PC-9 (cell line): ENCODE results near the gene FBXO7. TPM values are rescaled to one million over a fixed set of nuclear protein-coding genes. Genes with fewer than 3 reads are reported as not detected.

Source experiments
- BruUV-seq: library from RNA; stranded (reverse); fragments of 400-500 nt; replicated peaks from 2 replicates; lab custom pipeline; 2021; lab: Mats Ljungman, UMichigan
- CTCF ChIA-PET: fragments of 300-600 bp; sonication (Branson Sonifier 250); formaldehyde crosslinking; loops from one replicate; lab custom pipeline; 2022; ENCODE audit warnings: antibody characterized with exemption; lab: Charles Lee
- POLR2A ChIA-PET: fragments of 300-600 bp; sonication (Branson Sonifier 250); formaldehyde crosslinking; loops from one replicate; lab custom pipeline; 2022; ENCODE audit warnings: antibody characterized with exemption; ENCODE audit not compliant: unreplicated experiment; lab: Charles Lee
- DNase-seq, 2 experiments: peaks; one replicate each; pipeline versions ENCODE4 v3.0.0 to v3.0.0-alpha.2; 2015 to 2022; ENCODE audit warnings: mixed read lengths in 1 of 2
- H2AFZ ChIP-seq: fragments of 200-600 bp; sonication (generic); 2 replicates; pipeline ENCODE4 v1.8.1; 2017; ENCODE audit warnings: antibody characterized with exemption
- H3F3A ChIP-seq: fragments of 200-600 bp; sonication (generic); 2 replicates; pipeline ENCODE4 v1.8.1; 2017; ENCODE audit warnings: antibody characterized with exemption, mild to moderate bottlenecking, low read depth; ENCODE audit not compliant: insufficient read depth
- H3K27ac ChIP-seq: fragments of 200-600 bp; sonication (generic); 2 replicates; pipeline ENCODE4 v1.6.1; 2016; ENCODE audit warnings: mixed run types
- H3K27me3 ChIP-seq: fragments of 200-600 bp; sonication (generic); 2 replicates; pipeline ENCODE4 v1.6.1; 2016; ENCODE audit warnings: low read depth, mixed run types; ENCODE audit not compliant: insufficient read depth
- H3K36me3 ChIP-seq: fragments of 200-600 bp; sonication (generic); 2 replicates; pipeline ENCODE4 v1.6.1; 2016; ENCODE audit warnings: low read depth, mixed run types
- H3K4me1 ChIP-seq: fragments of 200-600 bp; sonication (generic); replicated peaks from 2 replicates; pipeline ENCODE4 v1.6.1; 2016; ENCODE audit warnings: mixed run types; ENCODE audit not compliant: insufficient read depth
- H3K4me2 ChIP-seq: fragments of 200-600 bp; sonication (generic); 2 replicates; pipeline ENCODE4 v1.6.1; 2017; ENCODE audit warnings: mixed run types
- H3K4me3 ChIP-seq: fragments of 200-600 bp; sonication (generic); 2 replicates; pipeline ENCODE4 v1.6.1; 2016; ENCODE audit warnings: mixed run types
- H3K79me2 ChIP-seq: fragments of 200-600 bp; sonication (generic); 2 replicates; pipeline ENCODE4 v1.6.1; 2017; ENCODE audit warnings: low read depth, mixed run types
- H3K9me2 ChIP-seq: fragments of 200-600 bp; sonication (generic); 2 replicates; pipeline ENCODE4 v1.8.1; 2017; ENCODE audit warnings: mild to moderate bottlenecking; ENCODE audit not compliant: insufficient read depth
- H3K9me3 ChIP-seq: fragments of 200-600 bp; sonication (generic); 2 replicates; pipeline ENCODE4 v1.8.1; 2016; ENCODE audit warnings: low read depth; ENCODE audit not compliant: insufficient read depth
- H4K20me1 ChIP-seq: fragments of 200-600 bp; sonication (generic); 2 replicates; pipeline ENCODE4 v1.8.1; 2017; ENCODE audit not compliant: insufficient read depth
- CTCF ChIP-seq: fragments of 200-600 bp; sonication (generic); conservative IDR thresholded peaks from 2 replicates; pipeline ENCODE4 v1.6.1; 2017; ENCODE audit warnings: mixed run types, antibody characterized with exemption, mild to moderate bottlenecking, moderate library complexity
- EZH2 ChIP-seq: fragments of 200-600 bp; sonication (generic); IDR thresholded peaks from 2 replicates; pipeline ENCODE4 v1.8.0; 2017; ENCODE audit warnings: antibody characterized with exemption, low read depth
- intact Hi-C: fragments of 100-400 bp; cut with micrococcal nuclease; formaldehyde crosslinking; loops from one replicate; pipeline ENCODE4 v1.10.0; 2022; ENCODE audit not compliant: unreplicated experiment
- total RNA-seq: library from RNA; stranded (reverse); gene quantifications from 2 replicates; pipeline ENCODE4 v1.2.3, GENCODE V29; 2021

Gene FBXO7
- total RNA-seq, 1 experiment from 2014 or later = 81.9 TPM

- Histone ChIP-seq H3K4me2 (no peak overlapping the region), H3K27ac (no peak overlapping the region), H3K4me1 (peaks cover 7% of the 10 kb centered on the region; the same call in 1 of the 2 replicates), H4K20me1 (no peaks in the 10 kb centered on the region), H3K9me2 (no peaks in the 10 kb centered on the region), H3K4me3 (no peak overlapping the region), H3K9me3 (no peaks in the 10 kb centered on the region), H3F3A (no peaks in the 10 kb centered on the region), H3K79me2 (no peaks in the 10 kb centered on the region), H2AFZ (no peak overlapping the region), H3K36me3 (no peaks in the 10 kb centered on the region), H3K27me3 (no peaks in the 10 kb centered on the region)
- intact Hi-C loops = no loop called here
- no TSS peak for BruUV-seq
- DNase-seq = no peak
- ChIA-PET POLR2A (no interaction called here), CTCF (no interaction called here)
- TF ChIP-seq EZH2 (no peak), CTCF (no peak)
Observed at GRCh38 chr22:32548039-32548438, 73.4 kb downstream of the FBXO7 start.

Other genes with a start within 250 kb of the FBXO7 start
- gene SLC5A4, start 219.5 kb upstream of the FBXO7 start, total RNA-seq = not detected in 2 replicates
- gene RFPL3, start 116.9 kb upstream of the FBXO7 start, total RNA-seq = not detected in 2 replicates
- gene RTCB, start 62.6 kb upstream of the FBXO7 start, total RNA-seq = 75.9 and 76.5 TPM in 2 replicates
- not detected in 2 replicates for gene BPIFC, start 10.4 kb upstream of the FBXO7 start, total RNA-seq